B cell (primary cell): Measurements from ENCODE around the gene OR4S2. TPM values are rescaled to one million over a fixed set of nuclear protein-coding genes. Genes with fewer than 3 reads are reported as not detected.

ENCODE experiments used
- ATAC-seq: fragments of 200-7000 bp; cut with Tn5 transposase; one replicate; pipeline ENCODE4 v1.10.0; 2021; ENCODE audit warnings: low read depth, mild to moderate bottlenecking, moderate number of reproducible peaks, moderate library complexity
- CTCF ChIA-PET: fragments of 350-600 bp; sonication (Branson Sonifier 250); formaldehyde crosslinking; loops from one replicate; lab custom pipeline; 2021; ENCODE audit warnings: antibody characterized with exemption, inconsistent platforms; lab: Charles Lee
- POLR2A ChIA-PET: fragments of 350-600 bp; sonication (Branson Sonifier 250); formaldehyde crosslinking; loops from one replicate; lab custom pipeline; 2021; ENCODE audit warnings: antibody characterized with exemption; lab: Charles Lee
- DNase-seq: peaks from one replicate; pipeline ENCODE4 v3.0.0; 2013
- H2AFZ ChIP-seq: 2 replicates; pipeline ENCODE4 v1.6.1; 2012; ENCODE audit warnings: mild to moderate bottlenecking, low read depth, low read length; ENCODE audit not compliant: insufficient read depth, poor library complexity, severe bottlenecking
- H3K27ac ChIP-seq, 2 donors: 1 replicate in 1 of 2; 2 replicates in 1 of 2; pipeline ENCODE4 v1.5.1; 2012 to 2013; ENCODE audit warnings: low read length in 2 of 2, mild to moderate bottlenecking in 2 of 2, moderate library complexity in 1 of 2
- H3K27me3 ChIP-seq, 4 experiments: fragments of 200-600 bp in 1 of 4; sonication (generic) in 1 of 4; replicated peaks in 1 of 4; 1 replicate in 2 of 4; 2 replicates in 2 of 4; pipeline versions ENCODE4 v1.6.1 to v1.7.0; 2013 to 2016; ENCODE audit warnings: low read length in 3 of 4, mild to moderate bottlenecking in 2 of 4, mixed read lengths in 1 of 4, moderate library complexity in 1 of 4; ENCODE audit not compliant: insufficient read depth in 4 of 4, control insufficient read depth in 3 of 4; ENCODE audit errors: control extremely low read depth in 1 of 4
- H3K36me3 ChIP-seq, 2 experiments: replicated peaks in 1 of 2; 1 replicate in 1 of 2; 2 replicates in 1 of 2; pipeline versions ENCODE4 v1.6.1 to v1.7.1; 2013; ENCODE audit warnings: low read length in 1 of 2; ENCODE audit not compliant: insufficient read depth in 2 of 2, control insufficient read depth in 1 of 2; ENCODE audit errors: control extremely low read depth in 1 of 2, extremely low read depth in 1 of 2
- H3K4me1 ChIP-seq, 2 donors: fragments of 200-600 bp in 1 of 2; sonication (generic) in 1 of 2; 1 replicate in 1 of 2; 2 replicates in 1 of 2; pipeline versions ENCODE4 v1.5.1 to v1.6.1; 2013 to 2017; ENCODE audit warnings: low read length in 2 of 2; ENCODE audit not compliant: control insufficient read depth in 2 of 2, insufficient read depth in 2 of 2
- H3K4me2 ChIP-seq: replicated peaks from 2 replicates; pipeline ENCODE3; 2012; ENCODE audit warnings: mild to moderate bottlenecking, low read depth, low read length; ENCODE audit not compliant: poor library complexity, severe bottlenecking
- H3K4me3 ChIP-seq, 5 experiments: fragments of 200-600 bp in 1 of 5; sonication (generic) in 1 of 5; 1 replicate in 3 of 5; 2 replicates in 2 of 5; pipeline versions ENCODE4 v1.5.1 to v1.7.0; 2011 to 2016; ENCODE audit warnings: low read length in 4 of 5, mild to moderate bottlenecking in 4 of 5, low read depth in 2 of 5, control low read depth in 1 of 5, moderate library complexity in 1 of 5; ENCODE audit not compliant: insufficient read depth in 1 of 5; ENCODE audit errors: control extremely low read depth in 1 of 5, extremely low read depth in 1 of 5
- H3K79me2 ChIP-seq: fragments of 200-600 bp; sonication (generic); one replicate; pipeline ENCODE4 v1.6.0; 2016; ENCODE audit warnings: low read length; ENCODE audit not compliant: control insufficient read depth, insufficient read depth
- H3K9ac ChIP-seq: fragments of 200-600 bp; sonication (generic); 2 replicates; pipeline ENCODE4 v1.6.1; 2017; ENCODE audit warnings: mild to moderate bottlenecking, low read length, moderate library complexity
- H3K9me3 ChIP-seq, 3 donors: one replicate each; pipeline versions ENCODE4 v1.6.1 to v1.7.1; 2013; ENCODE audit warnings: low read length in 2 of 3; ENCODE audit not compliant: control insufficient read depth in 2 of 3, insufficient read depth in 1 of 3; ENCODE audit errors: control extremely low read depth in 1 of 3
- H4K20me1 ChIP-seq: 2 replicates; pipeline ENCODE4 v1.6.0; 2012; ENCODE audit warnings: mild to moderate bottlenecking, low read length; ENCODE audit not compliant: insufficient read depth, control insufficient read depth, poor library complexity, severe bottlenecking
- H3K27ac Mint-ChIP-seq: one replicate; pipeline ENCODE4 v1.8.0; 2021; ENCODE audit warnings: mixed read lengths
- H3K27me3 Mint-ChIP-seq: one replicate; pipeline ENCODE4 v1.8.0; 2021; ENCODE audit warnings: mixed read lengths
- H3K4me1 Mint-ChIP-seq: one replicate; pipeline ENCODE4 v1.8.0; 2021; ENCODE audit warnings: mixed read lengths
- H3K4me3 Mint-ChIP-seq: one replicate; pipeline ENCODE4 v1.8.0; 2021; ENCODE audit warnings: mixed read lengths
- H3K9me3 Mint-ChIP-seq: one replicate; pipeline ENCODE4 v1.8.0; 2022; ENCODE audit warnings: mixed read lengths; ENCODE audit not compliant: insufficient read depth
- CTCF ChIP-seq: fragments of 200-600 bp; IDR thresholded peaks from one replicate; pipeline ENCODE4 v1.8.0; 2022; ENCODE audit warnings: antibody characterized with exemption, mild to moderate bottlenecking
- EZH2 ChIP-seq: IDR thresholded peaks from 2 replicates; pipeline ENCODE4 v1.6.1; 2012; ENCODE audit warnings: borderline replicate concordance, low read depth, mild to moderate bottlenecking, moderate library complexity, low read length; ENCODE audit not compliant: insufficient read depth, poor library complexity, severe bottlenecking
- WGBS: methylation state at CpG from one replicate; pipeline ENCODE4 v1.1.5; 2013; ENCODE audit warnings: missing lambda C conversion rate; ENCODE audit not compliant: insufficient coverage; 5-methylcytosine and 5-hydroxymethylcytosine counted together
- intact Hi-C: fragments of 100-400 bp; cut with micrococcal nuclease; formaldehyde crosslinking; loops from one replicate; pipeline ENCODE4 v1.10.0; 2022
- polyA plus RNA-seq: library from polyadenylated mRNA; depleted of rRNA; stranded (reverse); fragments of >200 nt; gene quantifications from 2 replicates; pipeline ENCODE4 v1.2.3, GENCODE V29; 2012
- total RNA-seq, 2 donors: library from RNA; stranded (reverse); fragments of 120-200 nt in 1 of 2; gene quantifications; 1 replicate in 1 of 2; 2 replicates in 1 of 2; pipeline versions ENCODE4 v1.2.3 to v1.2.4, GENCODE V29; 2013 to 2022

The OR4S2 gene
- total and polyA plus RNA-seq, 2 donors (not counting 1 experiment from before 2014, with no cell fraction given), result not detected

- Histone ChIP-seq H3K4me2 (no peak within 1 kb of the TSS), H3K36me3 (no peaks in the 10 kb centered on the region), H3K9ac (no peak within 1 kb of the TSS), H4K20me1 (no peaks in the 10 kb centered on the region), H3K27ac (no peak within 1 kb of the TSS), H3K79me2 (no peaks in the 10 kb centered on the region), H3K4me3 (no peak within 1 kb of the TSS), H2AFZ (no peak within 1 kb of the TSS), H3K27me3 (no peaks in the 10 kb centered on the region), H3K4me1 (no peaks in the 10 kb centered on the region), H3K9me3 (peaks cover 0 to 3% (median 0%) of the 10 kb centered on the region in 3 donors)
- WGBS, result no CpG with 5 or more reads among the region's 1 CpG
- ATAC-seq (no peak), DNase-seq (no peak)
- Mint-ChIP-seq H3K27me3 (no peaks in the 10 kb centered on the region), H3K4me1 (peaks cover 5% of the 10 kb centered on the region), H3K4me3 (no peak within 1 kb of the TSS), H3K9me3 (peaks cover 8% of the 10 kb centered on the region), H3K27ac (no peak within 1 kb of the TSS)
- intact Hi-C loops, result no loop called here
- TF ChIP-seq CTCF (no peak), EZH2 (no peak)
- ChIA-PET CTCF (no interaction called here), POLR2A (no interaction called here)
Observed at GRCh38 chr11:55661901-55662300, 13.8 kb downstream of the OR4S2 start, which contains the start of gene OR4C6. TSS of gene OR4C6 (plus strand) at chr11:55662201. CDS start at chr11:55665167, 2,966 bp downstream.

GRCh38 chr11:55669376-55669775 is 21.2 kb downstream of the OR4S2 start:
- Mint-ChIP-seq H3K4me3 (no peak overlapping the region), H3K4me1 (no peaks in the 10 kb centered on the region), H3K27ac (no peak overlapping the region), H3K9me3 (peaks cover 7% of the 10 kb centered on the region), H3K27me3 (no peaks in the 10 kb centered on the region)
- Histone ChIP-seq H4K20me1 (no peaks in the 10 kb centered on the region), H3K27me3 (no peaks in the 10 kb centered on the region), H3K9ac (no peak overlapping the region), H3K4me2 (no peak overlapping the region), H3K27ac (no peak overlapping the region), H3K4me3 (no peak overlapping the region), H3K4me1 (no peaks in the 10 kb centered on the region), H3K79me2 (no peaks in the 10 kb centered on the region), H2AFZ (no peak overlapping the region), H3K9me3 (peaks cover 0 to 3% (median 0%) of the 10 kb centered on the region in 3 donors), H3K36me3 (no peaks in the 10 kb centered on the region)
- DNase-seq (no peak), ATAC-seq (no peak)
- WGBS, result no CpG with 5 or more reads among the region's 2 CpGs
- intact Hi-C loops, result no loop called here
- POLR2A ChIA-PET, result no interaction called here
- TF ChIP-seq EZH2 (no peak), CTCF (no peak)
- CTCF ChIA-PET, result no interaction called here
